ENCODE measurements around the gene ARHGAP10. TPM values are rescaled to one million over a fixed set of nuclear protein-coding genes. Genes with fewer than 3 reads are reported as not detected.

ARHGAP10 gene
- total RNA-seq, 2 donors from 2014 or later = 23.9 to 28.7 TPM

DNA sequence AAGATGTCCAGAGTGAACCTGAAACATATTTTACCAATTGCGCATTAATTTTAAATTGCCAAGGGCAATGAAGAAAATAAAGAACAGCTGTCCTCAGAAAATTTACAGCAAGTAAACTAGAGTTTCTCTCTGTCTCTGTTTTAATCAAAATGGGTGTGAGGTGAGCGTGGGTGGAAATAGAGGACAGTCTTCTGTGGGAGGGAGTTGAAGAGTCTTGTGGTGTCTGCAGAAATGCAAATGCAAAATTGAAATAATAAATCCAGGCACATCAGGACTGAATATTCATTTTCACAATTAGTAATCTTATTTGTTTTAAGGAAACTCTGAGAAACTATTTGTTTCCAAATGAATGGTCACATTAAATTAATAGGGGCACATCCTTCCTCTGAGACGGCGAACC is 192.0 kb downstream of the ARHGAP10 start:
- TF ChIP-seq, protein P1, sequence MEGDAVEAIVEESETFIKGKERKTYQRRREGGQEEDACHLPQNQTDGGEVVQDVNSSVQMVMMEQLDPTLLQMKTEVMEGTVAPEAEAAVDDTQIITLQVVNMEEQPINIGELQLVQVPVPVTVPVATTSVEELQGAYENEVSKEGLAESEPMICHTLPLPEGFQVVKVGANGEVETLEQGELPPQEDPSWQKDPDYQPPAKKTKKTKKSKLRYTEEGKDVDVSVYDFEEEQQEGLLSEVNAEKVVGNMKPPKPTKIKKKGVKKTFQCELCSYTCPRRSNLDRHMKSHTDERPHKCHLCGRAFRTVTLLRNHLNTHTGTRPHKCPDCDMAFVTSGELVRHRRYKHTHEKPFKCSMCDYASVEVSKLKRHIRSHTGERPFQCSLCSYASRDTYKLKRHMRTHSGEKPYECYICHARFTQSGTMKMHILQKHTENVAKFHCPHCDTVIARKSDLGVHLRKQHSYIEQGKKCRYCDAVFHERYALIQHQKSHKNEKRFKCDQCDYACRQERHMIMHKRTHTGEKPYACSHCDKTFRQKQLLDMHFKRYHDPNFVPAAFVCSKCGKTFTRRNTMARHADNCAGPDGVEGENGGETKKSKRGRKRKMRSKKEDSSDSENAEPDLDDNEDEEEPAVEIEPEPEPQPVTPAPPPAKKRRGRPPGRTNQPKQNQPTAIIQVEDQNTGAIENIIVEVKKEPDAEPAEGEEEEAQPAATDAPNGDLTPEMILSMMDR (IDR thresholded peaks at IDR 0.05) = no peak
- TF ChIP-seq POLR2A (IDR thresholded peaks at IDR 0.05) = no peak
- WGBS, 2 donors = 91 to 97% methylated on average over 4 of the region's 4 CpGs
- H3K4me3 ChIP-seq = no peak overlapping the region
- intact Hi-C loops (cut with DNase I) = no loop called here
- H3K4me1 ChIP-seq = no peaks in the 10 kb centered on the region
- no peaks in the 10 kb centered on the region for H3K36me3 ChIP-seq (replicated peaks in 1 of 2; ENCODE audit: insufficient read depth in 1 of 2, low read depth in 2 of 2)
- DNase-seq (no peak), ATAC-seq (no peak)
- no peaks in the 10 kb centered on the region for H3K9me3 ChIP-seq
- no peaks in the 10 kb centered on the region for H3K27me3 ChIP-seq
- no peak overlapping the region for H3K27ac ChIP-seq

DNA sequence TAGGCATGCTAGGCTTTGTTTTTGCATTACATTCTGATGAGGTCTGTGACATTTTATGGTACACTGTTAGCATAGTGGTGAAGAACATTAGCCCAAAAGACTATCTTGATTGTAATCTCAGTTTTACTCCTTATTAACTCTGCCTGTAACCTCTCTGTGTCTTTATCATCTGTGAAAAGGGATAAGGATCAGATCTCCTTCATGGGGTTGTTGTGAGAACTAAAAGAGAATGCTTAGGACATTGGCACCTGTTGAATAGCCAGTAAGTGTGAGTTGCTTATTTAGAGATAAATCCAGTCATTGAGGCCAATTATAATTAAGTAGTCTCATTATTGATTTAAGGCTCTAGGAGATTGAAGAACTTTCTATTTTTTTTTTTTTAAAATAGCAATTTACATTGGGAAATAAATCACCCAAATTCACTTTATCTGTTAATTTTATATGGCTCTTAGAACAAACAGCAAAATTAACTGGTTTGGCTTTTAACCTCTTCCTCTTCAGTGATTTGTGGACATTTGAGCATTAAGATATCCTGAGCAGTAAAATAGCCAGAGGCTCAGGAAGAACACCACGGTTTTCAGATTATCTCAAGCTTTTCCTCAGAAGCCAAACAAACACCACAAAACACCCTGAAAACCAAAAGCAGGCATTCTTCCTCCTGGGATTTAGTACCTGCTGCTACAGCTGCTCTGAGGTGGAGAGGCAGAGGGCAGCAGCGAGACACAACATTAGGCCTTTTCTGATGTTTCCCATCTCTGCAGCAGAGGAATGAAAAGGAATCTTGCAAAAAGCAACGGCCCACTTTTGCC is 192.9 kb downstream of the ARHGAP10 start:
- TF ChIP-seq POLR2A (IDR thresholded peaks at IDR 0.05) = no peak
- TF ChIP-seq, protein P1 (IDR thresholded peaks at IDR 0.05) = peak in 6 of 7 experiments; percentile 13 to 45 (median 39)
- H3K4me1 ChIP-seq = no peaks in the 10 kb centered on the region
- H3K27ac ChIP-seq = no peak overlapping the region
- ATAC-seq (no peak), DNase-seq (peak; percentile 30 to 50 (median 32))
- no peak overlapping the region for H3K4me3 ChIP-seq
- no peaks in the 10 kb centered on the region for H3K36me3 ChIP-seq (replicated peaks in 1 of 2; ENCODE audit: insufficient read depth in 1 of 2, low read depth in 2 of 2)
- H3K27me3 ChIP-seq = no peaks in the 10 kb centered on the region
- intact Hi-C loops (cut with DNase I) = no loop called here
- H3K9me3 ChIP-seq = no peaks in the 10 kb centered on the region
- WGBS, 2 donors = 33 to 34% methylated on average over 3 of the region's 3 CpGs

DNA sequence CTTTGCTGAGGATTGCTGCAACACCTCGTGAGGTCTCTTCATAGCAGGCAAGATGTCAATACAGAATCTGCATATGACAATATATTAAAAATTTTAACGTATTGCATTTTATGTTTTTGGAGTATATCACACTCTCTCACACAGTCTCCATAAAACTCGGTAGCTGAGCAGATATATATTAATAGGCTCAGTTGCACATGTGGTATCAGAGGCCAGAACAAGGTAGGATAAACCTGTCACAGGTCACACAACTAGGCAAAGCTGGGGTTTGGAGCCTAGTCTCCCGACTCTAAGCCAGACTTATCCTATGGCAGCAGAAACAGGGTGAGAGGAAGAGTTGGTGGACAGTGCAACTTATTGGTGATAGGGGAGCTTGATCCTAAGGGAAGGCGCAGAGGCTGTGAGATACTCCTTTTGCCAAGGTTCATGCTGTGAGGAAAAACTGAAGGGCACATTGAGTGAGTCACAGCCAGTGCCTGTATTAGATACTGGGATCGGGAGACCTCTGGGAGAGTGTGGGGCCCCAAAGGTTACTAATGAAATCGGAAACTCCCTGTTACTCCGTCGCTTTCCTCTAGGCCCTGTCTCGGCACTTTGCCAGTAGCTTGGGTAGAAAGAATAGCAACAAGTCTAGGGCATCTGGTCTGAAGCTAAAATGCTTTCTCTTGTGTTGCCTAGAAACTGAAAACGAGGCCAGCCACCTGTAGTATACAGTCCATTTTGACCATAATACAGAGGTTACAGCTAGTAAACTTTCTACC is 195.7 kb downstream of the ARHGAP10 start:
- ATAC-seq (no peak), DNase-seq (peak in 3 of 4 donors; percentile 16 to 19 (median 17))
- WGBS, 2 donors = 91 to 93% methylated on average over 11 of the region's 11 CpGs
- Histone ChIP-seq H3K27me3 (no peaks in the 10 kb centered on the region), H3K4me3 (no peak overlapping the region), H3K36me3 (replicated peaks in 1 of 2; ENCODE audit: insufficient read depth in 1 of 2, low read depth in 2 of 2) (no peaks in the 10 kb centered on the region), H3K4me1 (no peaks in the 10 kb centered on the region), H3K27ac (no peak overlapping the region), H3K9me3 (no peaks in the 10 kb centered on the region)
- intact Hi-C loops (cut with DNase I) = no loop called here
- no peak for TF ChIP-seq POLR2A (IDR thresholded peaks at IDR 0.05)
- TF ChIP-seq, protein P1 (IDR thresholded peaks at IDR 0.05) = no peak

DNA sequence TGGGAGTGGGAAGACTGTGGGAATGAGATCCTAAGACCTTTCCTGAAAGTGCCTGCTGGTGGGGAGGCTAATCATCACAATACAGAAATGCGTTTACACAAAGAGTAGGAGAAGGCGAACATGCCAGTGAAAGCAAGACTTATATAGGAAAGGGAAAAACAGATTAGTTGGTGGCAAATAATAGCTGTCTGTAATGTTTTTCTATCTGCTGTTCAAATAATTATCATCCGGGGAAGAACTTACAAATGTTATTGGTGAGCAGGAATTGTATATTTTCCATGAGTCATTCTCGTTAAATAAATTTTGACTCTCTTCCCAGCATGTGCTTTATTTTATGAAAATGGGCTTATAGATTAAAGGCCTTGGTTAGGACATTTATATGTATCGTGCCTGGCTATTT is 196.5 kb downstream of the ARHGAP10 start:
- H3K9me3 ChIP-seq = no peaks in the 10 kb centered on the region

More for the DNA sequence above, 196.5 kb downstream of the ARHGAP10 start:
- H3K27ac ChIP-seq = no peak overlapping the region
- WGBS, 2 donors = 83 to 85% methylated on average over 5 of the region's 5 CpGs
- no peaks in the 10 kb centered on the region for H3K27me3 ChIP-seq
- no peak for TF ChIP-seq POLR2A (IDR thresholded peaks at IDR 0.05)
- TF ChIP-seq, protein P1 (IDR thresholded peaks at IDR 0.05) = no peak
- DNase-seq (no peak), ATAC-seq (no peak)
- no peaks in the 10 kb centered on the region for H3K36me3 ChIP-seq (replicated peaks in 1 of 2; ENCODE audit: insufficient read depth in 1 of 2, low read depth in 2 of 2)
- intact Hi-C loops (cut with DNase I) = no loop called here
- no peak overlapping the region for H3K4me3 ChIP-seq
- H3K4me1 ChIP-seq = no peaks in the 10 kb centered on the region
